Activated T-helper 1 cell treated with Interleukin-2 at 50 U/mL for 16 hours (primary cell): ENCODE measurements around the gene PPP1R9B.

Experiments
- DNase-seq: peaks from one replicate; pipeline ENCODE4 v3.0.0-alpha.2; 2020; ENCODE audit warnings: low read depth

Gene PPP1R9B

GRCh38 chr17:50141026-50141744 lies 9.3 kb downstream of the PPP1R9B start:
- DNase-seq: no peak

GRCh38 chr17:50139950-50140885 lies 10.3 kb downstream of the PPP1R9B start:
- DNase-seq: peak; percentile 69

- DNase-seq: no peak
Measured at GRCh38 chr17:50139185-50139783, 11.2 kb downstream of the PPP1R9B start.

GRCh38 chr17:50137042-50137441 lies 13.4 kb downstream of the PPP1R9B start:
- DNase-seq: no peak

GRCh38 chr17:50136096-50136687 lies 14.3 kb downstream of the PPP1R9B start:
- no peak for DNase-seq

GRCh38 chr17:50135316-50136095 lies 15.0 kb downstream of the PPP1R9B start:
- DNase-seq: no peak

- DNase-seq: no peak
Measured at GRCh38 chr17:50134206-50135110, 16.0 kb downstream of the PPP1R9B start.

- DNase-seq: no peak
Measured at GRCh38 chr17:50133769-50134099, 16.7 kb downstream of the PPP1R9B start.

GRCh38 chr17:50133028-50133768 lies 17.3 kb downstream of the PPP1R9B start:
- DNase-seq: no peak

GRCh38 chr17:50132104-50132794 lies 18.2 kb downstream of the PPP1R9B start:
- no peak for DNase-seq

GRCh38 chr17:50130559-50131305 lies 19.7 kb downstream of the PPP1R9B start:
- no peak for DNase-seq

- DNase-seq: no peak
Measured at GRCh38 chr17:50129728-50130558, 20.5 kb downstream of the PPP1R9B start, which contains the start of gene SAMD14. Gene SAMD14 (minus strand): TSS chr17:50130160. CDS start chr17:50124959, 5,201 bp downstream.

- no peak for DNase-seq
Measured at GRCh38 chr17:50129353-50129727, 21.1 kb downstream of the PPP1R9B start.

GRCh38 chr17:50128441-50129352 lies 21.8 kb downstream of the PPP1R9B start:
- DNase-seq: no peak

GRCh38 chr17:50127697-50128361 lies 22.6 kb downstream of the PPP1R9B start:
- DNase-seq: no peak
